NCI-H187 (cell line): ENCODE measurements around the gene KAT7.

Experiments used
- DNase-seq, 2 experiments: peaks; one replicate each; lab custom pipeline; 2025; lab: John Stamatoyannopoulos, UW

Gene KAT7

DNA sequence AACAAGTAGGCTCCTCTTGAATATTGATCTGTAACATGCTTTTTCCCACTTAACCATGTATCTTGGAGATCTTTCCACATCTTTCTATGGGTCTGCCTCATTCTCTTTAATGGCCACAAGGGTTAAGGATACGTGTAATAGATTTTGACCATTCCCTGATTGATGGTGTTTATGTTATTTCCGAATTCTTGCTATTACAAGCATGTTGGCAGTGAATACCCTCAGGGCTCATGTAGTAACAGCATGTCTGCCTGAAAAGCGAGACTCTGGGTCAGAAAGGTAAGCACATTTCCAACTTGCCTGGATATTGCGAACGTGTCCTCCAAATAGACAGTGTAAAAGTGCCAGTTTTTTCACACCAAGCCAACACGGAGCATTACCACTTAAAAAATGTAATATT is 54.4 kb downstream of the KAT7 start:
- DNase-seq = no peak

GRCh38 chr17:49843774-49844350 is 55.4 kb downstream of the KAT7 start:
- no peak for DNase-seq

DNA sequence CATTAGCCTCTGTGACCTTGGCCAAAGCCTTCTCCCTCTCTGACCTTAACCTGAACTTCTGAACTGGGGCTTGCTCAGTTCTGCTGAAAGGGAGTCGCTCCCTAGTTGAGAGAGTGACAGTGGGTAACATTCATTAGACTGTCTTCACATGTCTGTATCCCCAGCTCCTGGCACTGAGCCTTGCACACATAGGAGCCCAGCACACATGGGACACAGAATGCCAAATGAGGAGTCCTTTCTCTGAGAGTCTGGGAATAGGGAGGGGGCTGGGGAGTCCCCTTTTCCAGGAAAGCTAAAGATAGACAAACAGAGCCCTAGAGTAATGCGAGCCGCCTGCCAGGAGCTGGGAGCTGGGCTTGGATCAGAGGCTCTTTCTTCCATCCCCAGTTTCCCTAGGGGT is 56.8 kb downstream of the KAT7 start:
- DNase-seq = no peak

DNA sequence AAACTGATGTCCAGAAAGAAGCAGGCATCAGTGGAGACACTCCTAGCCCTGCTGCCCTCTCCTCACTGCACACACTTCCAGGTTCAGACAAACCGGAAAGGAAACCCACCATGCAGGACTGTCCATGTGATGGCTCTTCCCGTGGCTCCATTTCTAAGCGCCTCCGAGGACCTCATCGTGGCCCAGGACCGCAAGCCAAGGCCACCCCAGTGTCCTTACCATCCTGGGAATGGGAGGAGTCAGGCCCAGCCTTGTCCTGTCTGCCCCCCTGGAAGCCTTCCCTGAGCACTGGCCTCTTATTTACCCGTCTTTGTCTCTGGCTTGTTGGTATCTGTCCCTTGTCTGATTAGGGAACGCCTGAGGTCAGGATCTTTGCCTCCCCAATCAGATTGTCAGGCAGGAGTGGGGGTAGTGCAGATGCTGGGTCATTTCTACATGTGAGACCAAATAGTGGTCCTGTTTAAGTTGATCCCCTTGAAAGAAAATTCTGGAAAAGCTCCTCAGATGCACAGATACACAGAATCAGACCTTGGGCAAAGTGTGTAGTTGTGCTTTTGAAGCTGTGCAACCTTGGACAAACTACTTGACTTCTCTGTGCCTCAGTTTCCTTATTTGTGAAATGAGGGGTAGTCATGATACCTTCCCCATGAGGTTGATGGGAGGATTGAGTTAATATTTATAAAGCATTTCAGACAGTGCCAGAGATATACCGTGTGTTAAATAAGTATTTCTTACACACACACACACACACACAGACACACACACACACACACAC is 58.6 kb downstream of the KAT7 start:
- DNase-seq = no peak

GRCh38 chr17:49848019-49848473 is 59.6 kb downstream of the KAT7 start, which contains the start of gene TAC4:
Gene TAC4, minus strand, starts transcription at chr17:49848069. Its CDS starts 52 bp downstream, at chr17:49848017.
- DNase-seq = no peak

GRCh38 chr17:49848739-49849138 is 60.3 kb downstream of the KAT7 start:
- DNase-seq = no peak

- DNase-seq = no peak
Measured at GRCh38 chr17:49850218-49850610, 61.7 kb downstream of the KAT7 start.

DNA sequence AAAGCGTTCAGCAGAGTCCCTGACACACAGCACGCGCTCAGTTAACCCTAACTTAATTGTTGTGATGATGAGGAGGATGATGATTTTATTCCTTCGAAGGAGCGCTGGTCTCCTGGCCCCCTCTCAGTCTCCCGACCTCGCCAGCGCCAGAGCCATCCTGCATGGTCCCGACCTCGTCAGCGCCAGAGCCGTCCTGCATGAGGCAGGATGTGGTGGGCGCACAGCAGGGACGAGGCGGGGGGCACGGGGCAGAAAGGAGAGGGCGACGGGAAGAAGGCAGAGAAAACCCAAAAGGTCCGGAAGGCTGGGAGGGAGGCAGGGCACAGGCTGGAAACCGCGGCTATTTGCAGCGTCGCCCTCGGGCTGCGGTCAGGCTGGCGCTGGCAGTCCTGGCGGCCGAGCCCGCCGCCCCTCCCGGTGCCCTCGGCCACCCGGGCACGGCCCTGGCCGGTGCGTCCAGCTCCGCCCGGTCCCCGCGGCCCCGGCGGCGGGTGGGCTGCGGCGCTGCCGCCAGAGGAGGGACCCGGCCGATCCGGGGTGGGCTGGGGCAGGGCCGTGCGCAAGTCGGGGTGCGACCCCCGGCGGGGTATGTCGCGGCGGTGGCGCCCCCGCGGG is 62.4 kb downstream of the KAT7 start:
- no peak for DNase-seq

DNA sequence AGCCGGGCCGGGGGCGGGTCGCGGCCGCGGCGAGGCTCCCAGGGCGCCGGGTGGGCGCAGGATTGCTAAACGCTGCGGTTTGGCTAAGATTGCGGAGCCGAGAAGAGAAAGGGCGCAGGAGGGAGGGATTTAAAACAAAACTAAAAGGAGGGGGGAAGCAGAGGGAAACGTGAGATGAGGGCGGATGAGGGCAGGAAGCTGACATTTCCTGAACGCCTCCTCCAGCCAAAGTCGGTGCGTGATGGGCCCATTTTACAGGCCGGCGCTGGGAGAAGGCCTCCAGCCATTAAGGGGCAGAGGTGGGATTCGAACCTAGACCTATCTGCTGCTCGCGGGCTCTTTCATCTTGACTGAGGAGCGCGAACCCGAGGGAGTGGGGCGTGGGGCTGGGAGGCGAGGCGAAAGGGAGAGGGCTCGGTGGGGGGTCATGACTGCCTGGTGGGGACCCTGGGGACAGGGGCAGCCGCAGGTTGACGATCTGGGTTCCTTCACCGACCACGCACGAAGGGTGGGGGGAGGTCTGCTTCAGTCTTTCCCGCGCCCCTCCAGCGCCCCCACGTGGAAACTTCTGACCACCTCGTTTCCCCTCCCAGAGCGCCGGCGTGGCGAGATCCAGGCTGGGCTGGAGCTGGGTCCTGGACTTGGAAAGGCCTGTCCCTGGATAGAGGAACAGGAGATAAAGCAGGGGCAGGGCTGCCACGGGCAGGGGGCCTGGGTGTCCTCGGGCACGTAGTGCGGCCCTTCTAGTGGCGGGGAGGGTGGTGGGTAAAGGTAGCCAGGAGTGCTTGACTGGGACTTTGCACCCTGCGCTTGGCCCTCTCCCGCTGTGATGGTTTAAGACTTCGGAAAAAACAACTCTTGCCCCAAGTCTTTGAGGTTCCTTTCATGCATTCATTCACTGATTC is 63.2 kb downstream of the KAT7 start:
- DNase-seq = no peak

DNA sequence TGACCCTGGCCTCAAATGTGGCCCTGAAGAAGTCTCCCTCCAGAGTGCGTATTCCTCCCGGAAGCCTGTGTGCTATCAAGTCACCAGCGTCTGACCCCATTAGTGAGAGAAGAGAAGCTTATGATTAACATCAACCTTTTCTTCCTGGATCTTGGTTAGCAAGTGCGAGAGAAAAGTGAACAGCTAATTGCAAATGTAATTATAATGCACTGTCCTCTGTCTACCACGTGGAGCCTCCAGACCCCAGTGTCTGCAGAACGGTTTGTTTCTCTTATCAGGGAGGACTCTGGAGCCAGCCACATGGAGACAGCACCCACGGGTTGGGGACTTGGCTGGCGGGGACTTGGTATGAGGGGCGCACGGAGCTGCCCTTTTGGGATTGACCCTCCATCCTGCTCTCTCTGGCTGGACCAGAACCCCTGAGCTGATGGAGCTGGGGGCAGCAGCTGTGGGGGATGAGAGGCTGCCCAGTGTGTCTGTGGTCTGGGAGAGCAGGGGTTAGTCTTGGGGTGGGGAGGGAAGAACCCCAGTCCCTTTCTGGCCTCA is 65.1 kb downstream of the KAT7 start:
- DNase-seq = no peak

DNA sequence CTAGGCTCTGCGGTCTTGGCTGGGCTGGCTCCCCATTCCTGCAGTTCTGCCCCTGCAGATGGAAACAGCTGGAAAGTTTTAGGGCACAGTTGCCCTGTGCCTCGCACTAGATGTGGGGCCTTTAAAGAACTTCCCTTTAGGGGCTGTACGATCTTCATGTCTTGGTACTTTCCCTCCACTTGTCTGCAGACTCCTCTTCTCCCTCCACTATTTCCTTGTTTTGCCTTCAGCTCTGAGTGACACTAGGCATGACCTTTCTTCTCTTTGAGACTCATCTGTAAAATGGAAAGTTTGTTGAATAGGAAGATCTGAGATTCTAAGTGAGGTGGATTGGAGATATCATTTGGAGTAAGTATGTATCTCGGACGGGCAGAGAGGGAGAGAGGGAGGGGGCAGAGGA is 65.6 kb downstream of the KAT7 start:
- no peak for DNase-seq

DNA sequence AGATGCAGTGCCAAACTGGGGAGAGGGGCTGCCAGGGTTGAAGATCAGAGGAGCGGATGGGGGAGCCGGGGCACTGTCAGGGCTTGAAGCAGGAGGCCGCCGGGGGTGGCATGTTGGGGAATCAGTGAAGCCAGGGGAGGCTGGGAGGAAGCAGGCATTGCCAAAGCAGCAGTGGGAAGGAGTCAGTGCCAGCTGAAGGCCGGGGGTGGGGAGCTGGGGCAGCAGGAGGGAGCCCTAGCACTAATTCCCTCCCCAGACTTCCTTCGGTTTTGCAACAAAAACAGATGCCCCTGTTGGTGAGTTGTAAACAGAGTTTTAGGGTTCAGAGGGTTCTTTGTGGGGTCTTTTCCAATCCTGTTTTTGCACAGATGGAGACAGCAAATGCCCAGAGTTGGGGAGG is 70.3 kb downstream of the KAT7 start:
- DNase-seq = no peak

DNA sequence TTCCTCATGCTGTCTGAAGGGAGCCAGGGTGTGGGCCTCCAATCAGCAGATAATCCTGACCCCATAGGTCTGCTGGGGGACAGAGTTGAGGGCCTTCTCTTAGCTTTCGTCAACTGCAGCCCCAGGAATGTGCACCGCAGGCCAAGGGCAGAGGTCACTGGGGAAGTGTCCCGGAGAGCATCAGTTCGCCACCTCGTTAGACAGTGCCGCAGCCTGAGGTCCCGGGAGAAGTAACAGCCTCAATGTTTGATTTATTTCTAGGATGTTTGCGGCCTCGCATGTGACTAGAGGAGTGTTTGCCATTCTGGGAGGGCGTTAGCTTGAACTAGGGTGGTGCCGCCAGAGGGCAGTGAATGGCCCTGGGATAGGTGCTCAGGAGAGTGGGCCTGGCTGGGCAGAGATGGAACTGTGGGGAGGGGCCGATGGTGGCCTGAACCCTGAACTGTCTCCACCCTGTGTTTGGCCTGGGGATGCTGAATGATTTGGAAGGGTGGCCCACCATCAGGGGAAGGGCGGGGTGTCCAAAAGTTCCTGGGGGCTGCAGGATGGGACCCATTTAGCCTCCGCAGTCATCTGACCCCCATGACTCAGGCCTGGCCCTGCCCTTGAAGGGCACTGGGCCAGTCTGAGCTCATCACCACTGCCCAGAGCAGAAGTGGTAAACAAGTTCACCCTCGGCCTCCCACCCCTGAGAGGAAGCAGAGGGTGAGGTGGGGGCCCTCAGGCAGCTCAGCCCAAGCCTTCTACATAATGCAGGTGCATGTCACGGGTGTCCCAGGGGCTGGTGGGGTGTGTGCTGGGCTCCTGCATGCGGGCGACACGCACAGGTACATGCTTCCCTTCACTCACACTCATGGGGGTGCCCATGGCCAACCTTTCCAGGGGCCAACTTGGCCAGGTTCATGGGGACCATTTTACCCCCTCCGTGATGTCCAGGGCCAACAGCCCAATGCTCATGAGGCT is 71.8 kb downstream of the KAT7 start:
- DNase-seq = no peak

DNA sequence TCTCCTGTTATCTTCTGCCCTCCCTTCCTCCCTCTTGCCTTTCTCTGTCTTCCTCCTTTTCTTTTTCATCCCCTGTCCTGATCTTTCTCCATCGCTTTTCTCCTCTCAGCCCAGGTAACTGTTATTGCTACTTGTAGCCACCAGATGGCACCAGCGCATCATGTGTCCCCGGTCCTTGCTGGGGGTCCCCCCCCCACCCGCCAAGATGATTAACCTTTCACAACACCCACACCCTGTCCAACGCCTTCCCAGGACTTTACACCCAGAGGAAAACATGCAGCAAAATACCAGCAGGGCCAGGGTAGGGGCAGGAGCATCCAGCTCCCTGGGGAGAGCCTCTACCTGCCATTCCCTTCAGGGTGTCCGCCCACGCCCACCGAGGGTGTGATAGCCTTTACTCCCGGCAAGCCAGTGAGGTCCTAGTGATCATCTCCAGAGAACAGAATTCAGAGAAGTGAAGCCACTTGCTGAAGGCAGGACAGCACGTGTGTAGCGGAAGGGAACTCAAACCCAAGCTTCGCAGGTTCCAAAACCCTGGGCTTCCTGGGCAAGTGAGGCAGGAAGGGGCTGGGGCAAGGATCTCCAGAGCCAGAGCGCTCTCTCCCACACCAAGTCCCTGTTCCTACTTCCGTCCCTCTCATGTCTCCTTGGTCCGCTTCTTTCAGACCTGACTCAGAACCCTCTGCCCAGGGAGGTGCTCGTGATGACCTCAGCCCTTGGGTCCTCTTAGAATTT is 72.8 kb downstream of the KAT7 start:
- peak in 1 of 2 experiments; percentile 13 for DNase-seq

DNA sequence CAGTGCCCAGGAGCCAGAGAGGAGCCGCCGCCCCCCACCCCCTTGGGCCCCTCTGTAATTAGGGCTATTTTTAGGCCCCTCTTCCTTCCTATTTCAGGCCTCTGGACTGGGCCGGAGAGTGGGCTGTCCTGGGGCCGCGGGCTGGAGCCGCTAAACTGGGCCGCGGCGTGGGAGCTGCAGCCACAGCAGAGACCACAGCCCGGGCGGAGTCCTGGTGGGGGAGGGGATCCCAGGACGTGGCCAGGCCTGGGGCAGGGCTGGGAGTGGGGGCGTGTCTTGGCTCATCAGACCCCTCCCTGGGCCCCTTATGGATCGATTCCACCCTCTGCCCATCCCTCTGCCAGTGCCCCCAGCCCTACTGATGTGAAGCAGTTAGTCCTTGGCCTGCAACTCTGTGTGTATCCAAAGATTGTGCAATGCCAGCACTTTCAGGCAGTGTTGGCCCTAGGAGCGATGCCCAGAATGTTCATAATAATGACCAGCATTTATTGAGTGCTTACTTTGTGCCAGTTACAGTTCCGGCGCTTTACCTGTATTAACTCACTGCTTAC is 74.4 kb downstream of the KAT7 start:
- no peak for DNase-seq

GRCh38 chr17:49866019-49866380 is 77.5 kb downstream of the KAT7 start:
- no peak for DNase-seq

GRCh38 chr17:49866882-49867413 is 78.5 kb downstream of the KAT7 start:
- DNase-seq = no peak

DNA sequence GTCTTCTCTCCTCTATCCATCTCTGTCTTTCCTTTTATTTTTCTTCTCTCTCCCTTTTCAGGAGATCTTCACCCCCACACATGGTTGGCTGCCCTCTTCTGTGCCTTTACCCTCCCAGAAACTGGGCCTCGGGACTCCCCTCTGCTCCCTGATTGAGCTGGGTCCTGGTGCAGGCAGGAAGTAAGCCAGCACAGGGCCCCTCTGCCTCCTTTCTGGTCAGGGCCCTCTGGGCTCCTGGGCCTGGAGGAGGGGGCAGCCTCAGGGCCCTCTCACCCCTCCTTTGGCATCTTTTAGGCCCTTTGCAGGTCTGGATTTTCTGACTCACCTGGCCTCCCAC is 80.5 kb downstream of the KAT7 start:
- no peak for DNase-seq

GRCh38 chr17:49870298-49870697 is 81.8 kb downstream of the KAT7 start:
- no peak for DNase-seq

DNA sequence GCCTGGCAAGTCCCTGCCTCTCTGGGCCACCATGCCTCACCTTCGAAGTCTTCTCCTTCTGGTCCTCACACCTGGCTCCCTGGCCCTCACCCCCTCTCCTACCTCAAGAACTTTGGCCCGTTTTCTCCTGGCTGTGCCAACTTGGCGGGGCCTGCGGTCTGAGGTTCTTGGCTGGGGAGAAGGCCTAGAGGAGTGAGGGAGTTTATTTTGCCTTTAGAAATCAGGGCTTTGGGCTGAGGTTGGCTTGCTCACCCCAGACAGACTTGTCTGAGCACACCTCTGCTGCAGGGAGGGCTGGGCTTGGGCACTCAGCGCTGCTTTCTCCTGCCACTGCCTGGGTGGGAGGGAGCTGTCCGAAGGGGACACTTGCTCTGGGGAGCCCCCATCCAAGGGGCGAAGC is 82.7 kb downstream of the KAT7 start:
- no peak for DNase-seq
